Measurements from ENCODE around the gene PTPRN2. TPM values are rescaled to one million over a fixed set of nuclear protein-coding genes. Genes with fewer than 3 reads are reported as not detected.

Gene PTPRN2
- total and polyA plus RNA-seq, 8 donors: 4.9 to 136 (median 46.8) TPM

- 79 to 89% (median 83%) methylated on average over 12 of the region's 12 CpGs for WGBS, 5 donors
- intact Hi-C loops (cut with DNase I; ENCODE audit: low total_unique reads): no loop called here
- no peak for DNase-seq
Observed at GRCh38 chr7:158008267-158008666, 579.4 kb downstream of the PTPRN2 start.

GRCh38 chr7:158007697-158008257 is 579.8 kb downstream of the PTPRN2 start:
- Histone ChIP-seq H3K4me1 (no peaks in the 10 kb centered on the region), H3K9me3 (no peaks in the 10 kb centered on the region), H3K27ac (no peak overlapping the region), H3K4me3 (no peak overlapping the region), H3K27me3 (no peaks in the 10 kb centered on the region), H3K36me3 (no peaks in the 10 kb centered on the region)
- DNase-seq: no peak
- TF ChIP-seq CTCF (IDR thresholded peaks at IDR 0.05) (no peak), POLR2AphosphoS5 (IDR thresholded peaks at IDR 0.05) (no peak), POLR2A (IDR thresholded peaks at IDR 0.05) (no peak), EP300 (IDR thresholded peaks at IDR 0.05) (no peak)
- intact Hi-C loops (cut with DNase I; ENCODE audit: low total_unique reads): no loop called here
- 64 to 87% (median 73%) methylated on average over 5 of the region's 5 CpGs for WGBS, 5 donors

More at GRCh38 chr7:158008267-158008666, 579.4 kb downstream of the PTPRN2 start:
- Histone ChIP-seq H3K27me3 (no peaks in the 10 kb centered on the region), H3K9me3 (no peaks in the 10 kb centered on the region), H3K4me3 (no peak overlapping the region), H3K4me1 (no peaks in the 10 kb centered on the region), H3K36me3 (no peaks in the 10 kb centered on the region), H3K27ac (no peak overlapping the region)
- TF ChIP-seq POLR2A (IDR thresholded peaks at IDR 0.05): no peak
- TF ChIP-seq EP300 (IDR thresholded peaks at IDR 0.05): no peak
- TF ChIP-seq CTCF (IDR thresholded peaks at IDR 0.05): no peak
- TF ChIP-seq POLR2AphosphoS5 (IDR thresholded peaks at IDR 0.05): no peak

GRCh38 chr7:158006841-158007696 is 580.6 kb downstream of the PTPRN2 start:
- H3K4me3 ChIP-seq: no peak overlapping the region
- H3K27me3 ChIP-seq: no peaks in the 10 kb centered on the region
- H3K4me1 ChIP-seq: no peaks in the 10 kb centered on the region
- intact Hi-C loops (cut with DNase I; ENCODE audit: low total_unique reads): no loop called here
- 86 to 94% (median 92%) methylated on average over 27 to 29 of the region's 29 CpGs for WGBS, 5 donors
- DNase-seq: no peak
- H3K36me3 ChIP-seq: no peaks in the 10 kb centered on the region
- no peak overlapping the region for H3K27ac ChIP-seq
- TF ChIP-seq POLR2AphosphoS5 (IDR thresholded peaks at IDR 0.05): no peak
- no peak for TF ChIP-seq POLR2A (IDR thresholded peaks at IDR 0.05)
- no peak for TF ChIP-seq EP300 (IDR thresholded peaks at IDR 0.05)
- TF ChIP-seq CTCF (IDR thresholded peaks at IDR 0.05): no peak
- no peaks in the 10 kb centered on the region for H3K9me3 ChIP-seq

GRCh38 chr7:158005531-158005930 is 582.1 kb downstream of the PTPRN2 start:
- Histone ChIP-seq H3K4me3 (no peak overlapping the region), H3K4me1 (no peaks in the 10 kb centered on the region), H3K27me3 (no peaks in the 10 kb centered on the region), H3K27ac (no peak overlapping the region), H3K9me3 (no peaks in the 10 kb centered on the region), H3K36me3 (no peaks in the 10 kb centered on the region)
- DNase-seq: no peak
- TF ChIP-seq EP300 (IDR thresholded peaks at IDR 0.05): no peak
- TF ChIP-seq POLR2A (IDR thresholded peaks at IDR 0.05): no peak
- no peak for TF ChIP-seq POLR2AphosphoS5 (IDR thresholded peaks at IDR 0.05)
- TF ChIP-seq CTCF (IDR thresholded peaks at IDR 0.05): no peak
- intact Hi-C loops (cut with DNase I; ENCODE audit: low total_unique reads): no loop called here
- WGBS, 5 donors: 68 to 85% (median 70%) methylated on average over 8 to 12 of the region's 12 CpGs
